HepG2 (cell line): ENCODE results near the gene MAN2A2. TPM values are rescaled to one million over a fixed set of nuclear protein-coding genes. Genes with fewer than 3 reads are reported as not detected.
A peak's percentile ranks its signal among the peaks of the same experiment; 100 is the strongest.

ENCODE experiments used
- CBX2 ChIP-seq, 2 experiments: fragments of 200-600 bp in 1 of 2; sonication (generic); formaldehyde crosslinking in 1 of 2; IDR thresholded peaks; 2 replicates each; pipeline versions ENCODE4 v1.7.0 to v1.8.1; 2018 to 2022; ENCODE audit warnings: low read depth in 2 of 2, low read length in 1 of 2, mild to moderate bottlenecking in 1 of 2, missing genetic modification reagents in 1 of 2
- CEBPZ ChIP-seq: IDR thresholded peaks from 2 replicates; pipeline ENCODE4 v1.6.1; 2012; ENCODE audit warnings: low read length, improper control_type of control experiment
- MBNL3 ChIP-seq: fragments of 250-450 bp; sonication (Bioruptor Pico); conservative IDR thresholded peaks from 2 replicates; pipeline ENCODE4 v1.8.0; 2022; ENCODE audit warnings: mild to moderate bottlenecking, inconsistent platforms
- TARDBP ChIP-seq: sonication (generic); formaldehyde crosslinking; IDR thresholded peaks from 2 replicates; pipeline ENCODE4 v1.8.0; 2022; ENCODE audit warnings: mild to moderate bottlenecking, missing genetic modification reagents
- ZNF30 ChIP-seq: sonication (generic); formaldehyde crosslinking; IDR thresholded peaks from 2 replicates; pipeline ENCODE4 v1.5.0; 2020; ENCODE audit warnings: mild to moderate bottlenecking, missing genetic modification reagents
- ZNF34 ChIP-seq: sonication (generic); formaldehyde crosslinking; IDR thresholded peaks from 2 replicates; pipeline ENCODE4 v1.4.0; 2020; ENCODE audit warnings: mild to moderate bottlenecking, missing genetic modification reagents, borderline replicate concordance
- ZNF619 ChIP-seq: sonication (generic); formaldehyde crosslinking; IDR thresholded peaks from 2 replicates; pipeline ENCODE4 v1.4.0; 2020; ENCODE audit warnings: mild to moderate bottlenecking, missing genetic modification reagents
- ZNF7 ChIP-seq: IDR thresholded peaks from 2 replicates; pipeline ENCODE4 v1.6.1; 2016; ENCODE audit warnings: missing biosample characterization, missing genetic modification reagents
- ZNF709 ChIP-seq: sonication (generic); formaldehyde crosslinking; IDR thresholded peaks from 2 replicates; pipeline ENCODE4 v1.5.0; 2020; ENCODE audit warnings: mild to moderate bottlenecking, missing genetic modification reagents
- ZNF773 ChIP-seq: sonication (generic); formaldehyde crosslinking; IDR thresholded peaks from 2 replicates; pipeline ENCODE4 v1.4.0; 2020; ENCODE audit warnings: missing genetic modification reagents, borderline replicate concordance
- polyA plus RNA-seq, 8 experiments: library from polyadenylated mRNA; depleted of rRNA in 3 of 8; stranded (reverse) in 7 of 8; unstranded in 1 of 8; fragments of >200 nt; fragmentation: Illumina TruSeq in 4 of 8; extraction: Trizol in 4 of 8; gene quantifications; 2 replicates each; pipeline versions ENCODE4 v1.2.1 to v1.2.3, GENCODE V29; 2011 to 2016; ENCODE audit warnings: low read depth in 4 of 8, missing spikeins in 1 of 8, mixed read lengths in 1 of 8; ENCODE audit not compliant: insufficient read depth in 1 of 8
- total RNA-seq, 5 experiments: library from RNA; depleted of rRNA; stranded (reverse); fragments of >200 nt; fragmentation: Illumina TruSeq; extraction: Trizol; gene quantifications; 2 replicates each; pipeline ENCODE4 v1.2.3, GENCODE V29; 2016; ENCODE audit warnings: low read depth in 1 of 5
- TF ChIP-seq, protein P1 (sequence below): sonication (generic); formaldehyde crosslinking; IDR thresholded peaks from 2 replicates; pipeline ENCODE4 v1.5.1; 2020; ENCODE audit warnings: mild to moderate bottlenecking, missing genetic modification reagents, borderline replicate concordance
- TF ChIP-seq, protein P2 (sequence below): sonication (generic); formaldehyde crosslinking; IDR thresholded peaks from 2 replicates; pipeline ENCODE4 v1.4.0; 2020; ENCODE audit warnings: mild to moderate bottlenecking, missing genetic modification reagents
- TF ChIP-seq, protein P3 (sequence below): sonication (generic); formaldehyde crosslinking; IDR thresholded peaks from 2 replicates; pipeline ENCODE4 v1.4.0; 2020; ENCODE audit warnings: mild to moderate bottlenecking, missing genetic modification reagents

MAN2A2 gene
- total and polyA plus RNA-seq, 2 of the 13 experiments (the other 11 are each of a cell fraction or from before 2014, with no cell fraction given): 17.5 to 51.5 TPM

GRCh38 chr15:90873998-90874605 is 29.0 kb upstream of the MAN2A2 start (continued):
- TF ChIP-seq, protein P1, sequence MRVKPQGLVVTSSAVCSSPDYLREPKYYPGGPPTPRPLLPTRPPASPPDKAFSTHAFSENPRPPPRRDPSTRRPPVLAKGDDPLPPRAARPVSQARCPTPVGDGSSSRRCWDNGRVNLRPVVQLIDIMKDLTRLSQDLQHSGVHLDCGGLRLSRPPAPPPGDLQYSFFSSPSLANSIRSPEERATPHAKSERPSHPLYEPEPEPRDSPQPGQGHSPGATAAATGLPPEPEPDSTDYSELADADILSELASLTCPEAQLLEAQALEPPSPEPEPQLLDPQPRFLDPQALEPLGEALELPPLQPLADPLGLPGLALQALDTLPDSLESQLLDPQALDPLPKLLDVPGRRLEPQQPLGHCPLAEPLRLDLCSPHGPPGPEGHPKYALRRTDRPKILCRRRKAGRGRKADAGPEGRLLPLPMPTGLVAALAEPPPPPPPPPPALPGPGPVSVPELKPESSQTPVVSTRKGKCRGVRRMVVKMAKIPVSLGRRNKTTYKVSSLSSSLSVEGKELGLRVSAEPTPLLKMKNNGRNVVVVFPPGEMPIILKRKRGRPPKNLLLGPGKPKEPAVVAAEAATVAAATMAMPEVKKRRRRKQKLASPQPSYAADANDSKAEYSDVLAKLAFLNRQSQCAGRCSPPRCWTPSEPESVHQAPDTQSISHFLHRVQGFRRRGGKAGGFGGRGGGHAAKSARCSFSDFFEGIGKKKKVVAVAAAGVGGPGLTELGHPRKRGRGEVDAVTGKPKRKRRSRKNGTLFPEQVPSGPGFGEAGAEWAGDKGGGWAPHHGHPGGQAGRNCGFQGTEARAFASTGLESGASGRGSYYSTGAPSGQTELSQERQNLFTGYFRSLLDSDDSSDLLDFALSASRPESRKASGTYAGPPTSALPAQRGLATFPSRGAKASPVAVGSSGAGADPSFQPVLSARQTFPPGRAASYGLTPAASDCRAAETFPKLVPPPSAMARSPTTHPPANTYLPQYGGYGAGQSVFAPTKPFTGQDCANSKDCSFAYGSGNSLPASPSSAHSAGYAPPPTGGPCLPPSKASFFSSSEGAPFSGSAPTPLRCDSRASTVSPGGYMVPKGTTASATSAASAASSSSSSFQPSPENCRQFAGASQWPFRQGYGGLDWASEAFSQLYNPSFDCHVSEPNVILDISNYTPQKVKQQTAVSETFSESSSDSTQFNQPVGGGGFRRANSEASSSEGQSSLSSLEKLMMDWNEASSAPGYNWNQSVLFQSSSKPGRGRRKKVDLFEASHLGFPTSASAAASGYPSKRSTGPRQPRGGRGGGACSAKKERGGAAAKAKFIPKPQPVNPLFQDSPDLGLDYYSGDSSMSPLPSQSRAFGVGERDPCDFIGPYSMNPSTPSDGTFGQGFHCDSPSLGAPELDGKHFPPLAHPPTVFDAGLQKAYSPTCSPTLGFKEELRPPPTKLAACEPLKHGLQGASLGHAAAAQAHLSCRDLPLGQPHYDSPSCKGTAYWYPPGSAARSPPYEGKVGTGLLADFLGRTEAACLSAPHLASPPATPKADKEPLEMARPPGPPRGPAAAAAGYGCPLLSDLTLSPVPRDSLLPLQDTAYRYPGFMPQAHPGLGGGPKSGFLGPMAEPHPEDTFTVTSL: peak; percentile 94
- TF ChIP-seq ZNF619 (CRISPR knock-in tag) (no peak), ZNF30 (no peak), ZNF34 (peak; percentile 96; the same call in 1 of the 2 replicates), CBX2 (IDR thresholded peaks at IDR 0.05; ENCODE audit: low read depth, low read length) (no peak; the same call in 1 of the 2 replicates), CBX2 (CRISPR knock-in tag; IDR thresholded peaks at IDR 0.05; ENCODE audit: low read depth) (peak; percentile 61; the same call in 1 of the 2 replicates), ZNF773 (CRISPR knock-in tag) (no peak), MBNL3 (CRISPR knock-in tag) (no peak), CEBPZ (no peak), TARDBP (CRISPR knock-in tag) (peak; percentile 99), ZNF7 (CRISPR knock-in tag) (no peak), ZNF709 (CRISPR knock-in tag) (0 out of 2 replicates have a peak, but pooled peaks have one; percentile 53)
- TF ChIP-seq, protein P2, sequence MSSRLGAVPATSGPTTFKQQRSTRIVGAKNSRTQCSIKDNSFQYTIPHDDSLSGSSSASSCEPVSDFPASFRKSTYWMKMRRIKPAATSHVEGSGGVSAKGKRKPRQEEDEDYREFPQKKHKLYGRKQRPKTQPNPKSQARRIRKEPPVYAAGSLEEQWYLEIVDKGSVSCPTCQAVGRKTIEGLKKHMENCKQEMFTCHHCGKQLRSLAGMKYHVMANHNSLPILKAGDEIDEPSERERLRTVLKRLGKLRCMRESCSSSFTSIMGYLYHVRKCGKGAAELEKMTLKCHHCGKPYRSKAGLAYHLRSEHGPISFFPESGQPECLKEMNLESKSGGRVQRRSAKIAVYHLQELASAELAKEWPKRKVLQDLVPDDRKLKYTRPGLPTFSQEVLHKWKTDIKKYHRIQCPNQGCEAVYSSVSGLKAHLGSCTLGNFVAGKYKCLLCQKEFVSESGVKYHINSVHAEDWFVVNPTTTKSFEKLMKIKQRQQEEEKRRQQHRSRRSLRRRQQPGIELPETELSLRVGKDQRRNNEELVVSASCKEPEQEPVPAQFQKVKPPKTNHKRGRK (CRISPR knock-in tag): no peak
- TF ChIP-seq, protein P3, sequence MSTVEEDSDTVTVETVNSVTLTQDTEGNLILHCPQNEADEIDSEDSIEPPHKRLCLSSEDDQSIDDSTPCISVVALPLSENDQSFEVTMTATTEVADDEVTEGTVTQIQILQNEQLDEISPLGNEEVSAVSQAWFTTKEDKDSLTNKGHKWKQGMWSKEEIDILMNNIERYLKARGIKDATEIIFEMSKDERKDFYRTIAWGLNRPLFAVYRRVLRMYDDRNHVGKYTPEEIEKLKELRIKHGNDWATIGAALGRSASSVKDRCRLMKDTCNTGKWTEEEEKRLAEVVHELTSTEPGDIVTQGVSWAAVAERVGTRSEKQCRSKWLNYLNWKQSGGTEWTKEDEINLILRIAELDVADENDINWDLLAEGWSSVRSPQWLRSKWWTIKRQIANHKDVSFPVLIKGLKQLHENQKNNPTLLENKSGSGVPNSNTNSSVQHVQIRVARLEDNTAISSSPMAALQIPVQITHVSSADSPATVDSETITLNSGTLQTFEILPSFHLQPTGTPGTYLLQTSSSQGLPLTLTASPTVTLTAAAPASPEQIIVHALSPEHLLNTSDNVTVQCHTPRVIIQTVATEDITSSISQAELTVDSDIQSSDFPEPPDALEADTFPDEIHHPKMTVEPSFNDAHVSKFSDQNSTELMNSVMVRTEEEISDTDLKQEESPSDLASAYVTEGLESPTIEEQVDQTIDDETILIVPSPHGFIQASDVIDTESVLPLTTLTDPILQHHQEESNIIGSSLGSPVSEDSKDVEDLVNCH (CRISPR knock-in tag): peak; percentile 76; the same call in 1 of the 2 replicates
